IPS DF 4.7 (cell line): ENCODE results near the gene HMGN3.

ENCODE experiments used
- DNase-seq: peaks from one replicate; pipeline ENCODE4 v3.0.0-alpha.2; 2013; ENCODE audit warnings: low spot score; ENCODE audit errors: extremely low read depth

The HMGN3 gene

GRCh38 chr6:79184641-79185040, 49.8 kb downstream of the HMGN3 start:
- DNase-seq: no peak

DNA sequence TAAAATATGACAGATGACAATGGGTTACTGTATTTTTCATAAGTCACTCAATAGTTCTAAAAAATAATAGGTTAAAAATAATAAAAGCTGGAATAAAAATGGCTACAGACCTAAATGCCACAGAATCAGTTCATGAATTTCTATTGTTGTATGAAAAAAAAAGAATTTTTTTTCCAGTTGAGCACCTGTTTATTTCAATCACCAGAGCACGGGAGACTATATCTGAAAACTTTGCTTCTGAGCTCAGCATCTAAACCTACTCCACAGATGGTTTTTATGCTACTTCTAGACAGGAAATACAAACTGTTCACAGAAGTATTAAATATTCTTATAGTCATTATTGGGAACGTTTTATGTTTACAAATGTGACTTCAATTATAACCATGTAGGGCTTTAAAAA, 50.4 kb downstream of the HMGN3 start:
- no peak for DNase-seq

GRCh38 chr6:79180052-79180451, 54.4 kb downstream of the HMGN3 start:
- DNase-seq: no peak

DNA sequence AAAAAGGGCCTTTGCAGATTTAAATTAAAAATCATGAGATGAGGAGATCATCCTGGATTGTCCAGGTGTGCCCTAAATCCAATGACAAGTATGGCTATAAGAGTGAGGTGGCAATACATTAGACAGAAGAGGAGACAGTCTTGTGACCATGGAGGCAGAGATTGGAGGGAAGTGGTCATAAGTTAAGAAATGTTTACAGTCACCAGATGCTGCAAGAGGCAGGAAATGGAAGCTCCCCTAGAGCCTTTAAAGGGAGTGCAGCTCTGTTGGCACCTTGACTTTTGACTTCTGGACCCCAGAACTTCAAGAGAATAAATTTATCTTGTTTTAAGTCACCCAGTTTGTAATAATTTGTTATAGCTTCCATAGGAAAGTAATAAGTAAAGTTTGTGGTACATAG, 61.1 kb downstream of the HMGN3 start:
- no peak for DNase-seq

- no peak for DNase-seq
These were observed 63.5 kb downstream of the HMGN3 start for GRCh38 chr6:79170959-79171358.

- no peak for DNase-seq
These were observed 64.1 kb downstream of the HMGN3 start for GRCh38 chr6:79170431-79170830.

DNA sequence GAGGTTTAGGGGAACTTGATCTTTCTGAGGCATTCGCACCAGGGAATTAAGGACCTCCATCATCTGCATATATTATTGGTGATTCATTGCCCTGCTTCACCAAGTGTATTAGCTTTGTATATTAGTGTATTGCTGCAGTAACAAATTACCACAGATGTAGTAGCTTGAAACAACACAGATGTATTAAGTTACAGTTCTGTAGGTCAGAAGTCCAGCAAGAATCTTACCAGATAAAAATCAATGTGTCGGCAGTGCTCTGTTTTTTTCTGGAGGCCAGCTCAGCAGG, 65.8 kb downstream of the HMGN3 start:
- DNase-seq: no peak

DNA sequence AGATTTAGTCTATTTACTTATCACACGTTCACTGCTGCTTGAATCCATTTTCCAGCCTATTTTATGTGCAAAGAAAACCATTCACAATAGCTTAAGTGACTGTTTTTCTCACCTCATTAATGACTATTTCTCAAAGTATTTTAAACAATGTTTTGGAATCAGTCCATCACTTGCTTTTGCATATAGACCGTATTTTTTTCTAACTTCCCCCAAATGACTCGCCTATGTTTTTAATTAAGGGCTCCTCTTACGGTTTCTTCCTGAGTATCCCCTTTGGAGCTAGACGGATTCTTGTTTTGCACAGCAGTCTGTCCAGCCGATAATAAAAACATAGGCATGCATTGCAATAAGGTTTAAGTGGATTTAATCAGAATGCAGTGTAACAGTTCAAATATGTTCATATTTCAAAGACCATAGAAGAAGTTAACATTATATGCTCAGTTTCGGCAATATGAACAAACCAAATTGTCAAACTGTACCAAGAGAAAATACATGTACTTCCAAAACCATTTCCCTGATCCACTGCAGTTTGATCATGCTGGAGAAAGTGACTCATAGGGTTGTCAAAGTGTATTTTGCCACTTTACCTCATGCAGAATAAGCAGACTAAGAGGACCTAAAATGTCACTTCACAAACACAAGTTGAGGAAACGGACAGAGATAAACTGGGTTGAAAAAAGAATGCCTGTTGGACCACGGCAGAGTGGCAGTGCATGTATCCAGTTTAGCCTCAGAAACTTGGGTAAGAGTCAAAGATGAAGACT, 66.4 kb downstream of the HMGN3 start:
- DNase-seq: no peak

GRCh38 chr6:79159846-79160245, 74.6 kb downstream of the HMGN3 start:
- no peak for DNase-seq

GRCh38 chr6:79158856-79159516, 75.5 kb downstream of the HMGN3 start:
- DNase-seq: no peak

GRCh38 chr6:79157961-79158644, 76.4 kb downstream of the HMGN3 start:
- DNase-seq: no peak

- DNase-seq: peak; percentile 96
These were observed 82.2 kb downstream of the HMGN3 start for GRCh38 chr6:79152269-79152737.
